A673 (cell line): Measurements from ENCODE around the gene FKBP2. TPM values are rescaled to one million over a fixed set of nuclear protein-coding genes. Genes with fewer than 3 reads are reported as not detected.

Source experiments
- BruUV-seq: library from RNA; stranded (reverse); fragments of 400-500 nt; replicated peaks from 2 replicates; lab custom pipeline; 2021; lab: Mats Ljungman, UMichigan
- CTCF ChIA-PET: fragments of 300-600 bp; sonication (Branson Sonifier 250); formaldehyde crosslinking; loops from one replicate; lab custom pipeline; 2022; ENCODE audit warnings: antibody characterized with exemption; lab: Charles Lee
- POLR2A ChIA-PET: fragments of 300-600 bp; sonication (Branson Sonifier 250); formaldehyde crosslinking; loops from one replicate; lab custom pipeline; 2022; ENCODE audit warnings: antibody characterized with exemption; ENCODE audit not compliant: low non-redundant PET; lab: Charles Lee
- DNase-seq: peaks from one replicate; pipeline ENCODE4 v3.0.0-alpha.2; 2015; ENCODE audit warnings: low spot score
- H3K27ac ChIP-seq: fragments of 200-600 bp; sonication (generic); 2 replicates; pipeline ENCODE4 v1.5.1; 2016; ENCODE audit warnings: mixed run types, low read depth, mild to moderate bottlenecking, mixed read lengths, antibody characterized with exemption, low read length; ENCODE audit not compliant: poor library complexity, severe bottlenecking
- H3K27me3 ChIP-seq: fragments of 200-600 bp; sonication (generic); replicated peaks from 2 replicates; pipeline ENCODE4 v1.6.1; 2017; ENCODE audit warnings: mixed run types, low read depth, mild to moderate bottlenecking, mixed read lengths, antibody characterized with exemption, low read length; ENCODE audit not compliant: insufficient read depth, poor library complexity
- H3K36me3 ChIP-seq: fragments of 200-600 bp; sonication (generic); 2 replicates; pipeline ENCODE4 v1.6.1; 2016; ENCODE audit warnings: mixed run types, mild to moderate bottlenecking, mixed read lengths, antibody characterized with exemption, low read length; ENCODE audit not compliant: insufficient read depth, poor library complexity, severe bottlenecking
- H3K4me1 ChIP-seq: fragments of 200-600 bp; sonication (generic); 2 replicates; pipeline ENCODE4 v1.6.1; 2017; ENCODE audit warnings: mixed run types, mild to moderate bottlenecking, mixed read lengths, antibody characterized with exemption, low read length; ENCODE audit not compliant: insufficient read depth, poor library complexity, severe bottlenecking
- H3K4me3 ChIP-seq: fragments of 200-600 bp; sonication (generic); 2 replicates; pipeline ENCODE4 v1.5.1; 2016; ENCODE audit warnings: low read depth, mixed run types, mild to moderate bottlenecking, mixed read lengths, low read length; ENCODE audit not compliant: poor library complexity, severe bottlenecking
- H3K9me3 ChIP-seq: fragments of 200-600 bp; sonication (generic); 2 replicates; pipeline ENCODE4 v1.6.1; 2016; ENCODE audit warnings: mixed run types, low read depth, mild to moderate bottlenecking, mixed read lengths, antibody characterized with exemption, low read length; ENCODE audit not compliant: poor library complexity, severe bottlenecking
- CTCF ChIP-seq: fragments of 300-800, 200-600 bp; sonication (generic); conservative IDR thresholded peaks from 2 replicates; pipeline ENCODE4 v1.5.1; 2017; ENCODE audit warnings: low read depth, mild to moderate bottlenecking, antibody characterized with exemption, low read length, moderate library complexity, mixed read lengths
- EZH2 ChIP-seq: fragments of 200-600 bp; sonication (generic); IDR thresholded peaks from 2 replicates; pipeline ENCODE4 v1.6.1; 2017; ENCODE audit warnings: borderline replicate concordance, low read depth, mild to moderate bottlenecking, mixed read lengths, antibody characterized with exemption, low read length; ENCODE audit not compliant: poor library complexity, severe bottlenecking
- intact Hi-C: fragments of 100-400 bp; cut with micrococcal nuclease; formaldehyde crosslinking; loops from one replicate; pipeline ENCODE4 v1.10.0; 2022; ENCODE audit not compliant: unreplicated experiment
- total RNA-seq: library from RNA; stranded (reverse); gene quantifications from 2 replicates; pipeline ENCODE4 v1.2.3, GENCODE V29; 2021

Gene FKBP2
- total RNA-seq, 1 experiment from 2014 or later = 57.5 TPM

DNA sequence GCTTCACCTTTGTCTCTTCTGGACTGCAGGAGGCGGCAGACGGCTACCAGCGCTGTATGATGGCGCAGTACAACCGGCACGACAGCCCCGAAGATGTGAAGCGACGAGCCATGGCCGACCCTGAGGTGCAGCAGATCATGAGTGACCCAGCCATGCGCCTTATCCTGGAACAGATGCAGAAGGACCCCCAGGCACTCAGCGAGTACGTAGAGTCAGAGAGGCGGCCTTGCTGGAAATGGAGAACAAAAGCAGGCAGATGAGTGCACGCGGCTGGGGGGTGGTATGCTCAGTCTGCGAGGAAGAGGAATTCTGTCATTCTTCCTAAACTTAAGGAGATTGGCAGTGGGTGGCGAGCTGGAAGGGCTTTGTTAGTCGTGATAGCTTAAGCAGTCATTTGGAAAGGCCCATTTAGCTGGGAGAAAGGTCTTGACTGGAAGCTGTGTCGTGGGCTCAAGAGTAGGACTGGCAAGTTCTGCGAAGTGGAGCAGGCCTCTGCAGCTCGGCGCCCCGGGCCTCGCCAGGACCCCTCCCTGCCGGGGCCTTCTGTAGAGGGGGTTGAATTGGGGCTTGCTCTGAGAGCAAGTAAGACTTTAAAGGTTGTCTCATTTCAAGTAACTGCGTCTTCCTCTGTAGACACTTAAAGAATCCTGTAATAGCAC lies 37.3 kb upstream of the FKBP2 start:
- peaks cover 68% of the 10 kb centered on the region for H3K36me3 ChIP-seq
- TF ChIP-seq CTCF = no peak
- no peak for TF ChIP-seq EZH2
- ChIA-PET CTCF (interaction anchor here (0.8 to 4.6 kb wide), 5 partner anchors 18 to 449 kb away, joined by 3 to 33 read pairs (median 7); partner anchors contain the start of genes CATSPERZ and STIP1), POLR2A (no interaction called here)
- no peaks in the 10 kb centered on the region for H3K9me3 ChIP-seq
- no peaks in the 10 kb centered on the region for H3K27me3 ChIP-seq
- peak overlapping the region; percentile 74 for H3K27ac ChIP-seq
- H3K4me1 ChIP-seq = peaks cover 49% of the 10 kb centered on the region
- no TSS peak for BruUV-seq
- no peak overlapping the region for H3K4me3 ChIP-seq
- intact Hi-C loops = loop anchor here (1.0 to 2.0 kb wide), 2 partner anchors 98 to 151 kb away; no protein-coding TSS in a partner anchor
- DNase-seq = no peak

DNA sequence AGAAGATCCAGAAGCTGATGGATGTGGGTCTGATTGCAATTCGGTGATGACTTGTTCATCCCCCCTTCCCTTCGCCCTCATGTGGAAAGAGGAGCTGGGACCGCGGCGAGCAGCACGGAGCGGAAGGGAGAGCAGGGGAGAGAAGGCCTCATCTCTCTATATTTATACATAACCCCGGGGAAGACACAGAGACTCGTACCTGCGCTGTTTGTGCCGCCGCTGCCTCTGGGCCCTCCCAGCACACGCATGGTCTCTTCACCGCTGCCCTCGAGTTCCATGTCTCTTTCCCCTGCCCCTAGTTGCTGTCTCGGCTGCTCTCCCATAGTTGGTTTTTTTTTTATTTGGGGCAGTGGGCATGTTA lies 36.8 kb upstream of the FKBP2 start:
- Histone ChIP-seq H3K4me3 (no peak overlapping the region), H3K4me1 (peaks cover 54% of the 10 kb centered on the region), H3K36me3 (peaks cover 63% of the 10 kb centered on the region), H3K27me3 (no peaks in the 10 kb centered on the region), H3K27ac (peak overlapping the region; percentile 74), H3K9me3 (no peaks in the 10 kb centered on the region)
- intact Hi-C loops = loop anchor here (1.0 to 2.0 kb wide), 2 partner anchors 97 to 151 kb away; no protein-coding TSS in a partner anchor
- BruUV-seq = TSS peak; percentile 94
- DNase-seq = no peak
- TF ChIP-seq CTCF = no peak
- no peak for TF ChIP-seq EZH2
- POLR2A ChIA-PET = interaction anchor here (2.4 kb wide), 1 partner anchor 18 kb away, joined by 6 read pairs; the partner anchor contains the start of gene STIP1
- CTCF ChIA-PET = interaction anchor here (0.5 to 4.6 kb wide), 19 partner anchors 9 to 485 kb away, joined by 3 to 33 read pairs (median 5); partner anchors contain the start of genes CATSPERZ, PLCB3, PPP1R14B and STIP1

GRCh38 chr11:64204464-64204989 lies 36.4 kb upstream of the FKBP2 start:
- ChIA-PET POLR2A (interaction anchor here (0.6 to 2.4 kb wide), 3 partner anchors 19 to 211 kb away, joined by 3 to 6 read pairs (median 4); partner anchors contain the start of gene STIP1), CTCF (interaction anchor here (0.5 to 4.6 kb wide), 23 partner anchors 8 to 484 kb away, joined by 3 to 33 read pairs (median 5); partner anchors contain the start of genes CATSPERZ, PLCB3, PPP1R14B and STIP1)
- intact Hi-C loops = loop anchor here (1.0 to 2.0 kb wide), 2 partner anchors 97 to 150 kb away; no protein-coding TSS in a partner anchor
- Histone ChIP-seq H3K4me1 (peaks cover 59% of the 10 kb centered on the region), H3K27me3 (no peaks in the 10 kb centered on the region), H3K27ac (peak overlapping the region; percentile 93), H3K36me3 (peaks cover 59% of the 10 kb centered on the region), H3K9me3 (no peaks in the 10 kb centered on the region), H3K4me3 (no peak overlapping the region)
- TF ChIP-seq CTCF = peak; percentile 98
- no peak for TF ChIP-seq EZH2
- BruUV-seq = no TSS peak
- DNase-seq = peak; percentile 100
